GM23338 (cell line): ENCODE data around the gene ART1. TPM values are rescaled to one million over a fixed set of nuclear protein-coding genes. Genes with fewer than 3 reads are reported as not detected.

Experiments used
- ATAC-seq: fragments of 200-7000 bp; cut with Tn5 transposase; 3 replicates; pipeline ENCODE4 v1.9.1; 2020
- DNase-seq: peaks from one replicate; pipeline ENCODE4 v3.0.0-alpha.2; 2015; ENCODE audit warnings: low spot score
- H2AFZ ChIP-seq: fragments of 200-600 bp; sonication (generic); 2 replicates; pipeline ENCODE4 v1.8.0; 2016; ENCODE audit warnings: antibody characterized with exemption, mild to moderate bottlenecking, moderate library complexity
- H3F3A ChIP-seq: fragments of 200-600 bp; sonication (generic); replicated peaks from 2 replicates; pipeline ENCODE4 v1.8.0; 2017; ENCODE audit warnings: antibody characterized with exemption, mixed run types, low read depth
- H3K27ac ChIP-seq: fragments of 200-600 bp; sonication (generic); 2 replicates; pipeline ENCODE4 v1.6.1; 2016; ENCODE audit warnings: low read depth
- H3K27me3 ChIP-seq: fragments of 200-600 bp; sonication (generic); 2 replicates; pipeline ENCODE4 v1.8.0; 2016; ENCODE audit warnings: mild to moderate bottlenecking, mixed run types, moderate library complexity; ENCODE audit not compliant: insufficient read depth
- H3K36me3 ChIP-seq: fragments of 200-600 bp; sonication (generic); 2 replicates; pipeline ENCODE4 v1.8.0; 2016; ENCODE audit warnings: mild to moderate bottlenecking; ENCODE audit not compliant: insufficient read depth
- H3K4me1 ChIP-seq: fragments of 200-600 bp; sonication (generic); 2 replicates; pipeline ENCODE4 v1.8.0; 2016; ENCODE audit warnings: mild to moderate bottlenecking, moderate library complexity; ENCODE audit not compliant: insufficient read depth
- H3K4me2 ChIP-seq: fragments of 200-600 bp; sonication (generic); 2 replicates; pipeline ENCODE4 v1.7.1; 2017; ENCODE audit warnings: mixed run types
- H3K4me3 ChIP-seq: fragments of 200-600 bp; sonication (generic); 2 replicates; pipeline ENCODE4 v1.6.1; 2016; ENCODE audit warnings: mixed run types
- H3K79me2 ChIP-seq: fragments of 200-600 bp; sonication (generic); replicated peaks from 2 replicates; pipeline ENCODE4 v1.8.0; 2017; ENCODE audit warnings: mild to moderate bottlenecking; ENCODE audit not compliant: insufficient read depth
- H3K9me2 ChIP-seq: fragments of 200-600 bp; sonication (generic); 2 replicates; pipeline ENCODE4 v1.8.0; 2017; ENCODE audit not compliant: insufficient read depth
- H4K20me1 ChIP-seq: fragments of 200-600 bp; sonication (generic); replicated peaks from 2 replicates; pipeline ENCODE4 v1.8.0; 2017; ENCODE audit warnings: mild to moderate bottlenecking; ENCODE audit not compliant: insufficient read depth
- H3K27ac Mint-ChIP-seq: 2 replicates; pipeline ENCODE4 v1.8.0; 2020; ENCODE audit warnings: inconsistent platforms, mild to moderate bottlenecking, moderate library complexity, mixed read lengths
- H3K27me3 Mint-ChIP-seq: 3 replicates; pipeline ENCODE4 v1.8.0; 2022; ENCODE audit warnings: low read depth, mild to moderate bottlenecking, moderate library complexity, mixed read lengths, inconsistent platforms; ENCODE audit not compliant: insufficient read depth, poor library complexity
- H3K36me3 Mint-ChIP-seq: 3 replicates; pipeline ENCODE4 v1.8.0; 2021; ENCODE audit warnings: low read depth, mild to moderate bottlenecking, inconsistent platforms, moderate library complexity, mixed read lengths
- H3K4me1 Mint-ChIP-seq: 3 replicates; pipeline ENCODE4 v1.8.0; 2020; ENCODE audit warnings: mild to moderate bottlenecking, inconsistent platforms, mixed read lengths
- H3K4me3 Mint-ChIP-seq: 3 replicates; pipeline ENCODE4 v1.8.0; 2021; ENCODE audit warnings: moderate library complexity, mild to moderate bottlenecking, inconsistent platforms, mixed read lengths
- H3K9me3 Mint-ChIP-seq: 3 replicates; pipeline ENCODE4 v1.8.0; 2020; ENCODE audit warnings: moderate library complexity, mild to moderate bottlenecking, inconsistent platforms, mixed read lengths
- EZH2 ChIP-seq: fragments of 200-600 bp; sonication (generic); IDR thresholded peaks from one replicate; pipeline ENCODE4 v1.8.0; 2017; ENCODE audit warnings: antibody characterized with exemption, mild to moderate bottlenecking, low read depth; ENCODE audit not compliant: unreplicated experiment
- EZH2phosphoT487 ChIP-seq: fragments of 200-600 bp; sonication (generic); IDR thresholded peaks from one replicate; pipeline ENCODE4 v1.8.1; 2018; ENCODE audit warnings: antibody characterized with exemption; ENCODE audit not compliant: unreplicated experiment
- JUNB ChIP-seq: IDR thresholded peaks from one replicate; pipeline ENCODE4 v1.6.1; 2016; ENCODE audit warnings: antibody characterized with exemption; ENCODE audit not compliant: unreplicated experiment
- NANOG ChIP-seq: IDR thresholded peaks from 2 replicates; pipeline ENCODE4 v1.6.1; 2016; ENCODE audit warnings: antibody characterized with exemption, borderline replicate concordance
- POLR2AphosphoS5 ChIP-seq: IDR thresholded peaks from 2 replicates; pipeline ENCODE4 v1.6.1; 2016; ENCODE audit warnings: antibody characterized with exemption, low read depth
- STAT1 ChIP-seq: IDR thresholded peaks from one replicate; pipeline ENCODE4 v1.6.1; 2016; ENCODE audit warnings: antibody characterized with exemption; ENCODE audit not compliant: unreplicated experiment
- ZNF331 ChIP-seq: fragments of 250-450 bp; sonication (Bioruptor Pico); IDR thresholded peaks from 2 replicates; pipeline ENCODE4 v1.5.0; 2020; ENCODE audit warnings: low read depth, mild to moderate bottlenecking, moderate library complexity
- polyA plus RNA-seq: library from polyadenylated mRNA; unstranded; fragments of >200 nt; fragmentation: Nextera tagmentation; extraction: Ambion mirVana; gene quantifications from 2 replicates; pipeline ENCODE4 v1.2.1, GENCODE V29; 2016
- total RNA-seq: library from RNA; depleted of rRNA; stranded (reverse); fragments of >200 nt; shearing (Covaris generic); gene quantifications from 2 replicates; pipeline ENCODE4 v1.2.3, GENCODE V29; 2014
- TF ChIP-seq, protein P1 (sequence below): IDR thresholded peaks from 2 replicates; pipeline ENCODE4 v1.6.1; 2016; ENCODE audit warnings: antibody characterized with exemption
- TF ChIP-seq, protein P2 (sequence below), 2 experiments: fragments of 200-600 bp in 1 of 2; sonication (generic) in 1 of 2; conservative IDR thresholded peaks; 2 replicates each; pipeline versions ENCODE4 v1.5.1 to v1.6.1; 2016 to 2017; ENCODE audit warnings: antibody characterized with exemption in 2 of 2, low read depth in 2 of 2, mild to moderate bottlenecking in 2 of 2, moderate library complexity in 1 of 2
- TF ChIP-seq, protein P3 (sequence below): IDR thresholded peaks from one replicate; pipeline ENCODE4 v1.6.1; 2018; ENCODE audit warnings: antibody characterized with exemption; ENCODE audit not compliant: unreplicated experiment

Gene ART1
- total and polyA plus RNA-seq, 2 experiments from 2014 or later = not detected

DNA sequence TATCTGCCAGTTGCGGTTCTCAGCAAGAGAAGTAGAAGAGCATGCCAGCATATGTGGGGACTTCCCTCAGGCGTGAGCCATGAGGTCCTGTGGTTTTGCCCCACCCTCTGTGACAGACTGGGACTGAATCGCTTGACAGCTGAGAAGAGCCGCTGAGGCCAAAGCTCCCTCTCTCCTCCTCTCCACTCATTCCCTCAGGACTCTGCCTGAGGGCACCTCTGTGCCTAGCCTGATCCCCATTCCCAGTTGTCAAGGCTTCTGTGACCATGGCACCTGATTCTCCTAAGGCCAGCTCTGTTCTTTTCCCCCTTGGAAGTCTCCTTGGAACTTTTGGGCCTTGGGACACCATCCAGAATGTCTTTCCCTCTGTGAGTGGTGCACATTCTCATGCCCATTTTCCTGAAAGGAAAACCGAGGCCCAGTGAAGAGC lies 30.2 kb upstream of the ART1 start:
- H3K79me2 ChIP-seq = no peaks in the 10 kb centered on the region
- Mint-ChIP-seq H3K36me3 (no peaks in the 10 kb centered on the region; the same call in 2 of the 3 replicates), H3K27ac (0 out of 2 replicates have a peak overlapping the region, but pooled peaks have one; percentile 15), H3K4me3 (no peak overlapping the region), H3K27me3 (peaks cover 6% of the 10 kb centered on the region), H3K9me3 (peaks cover 6% of the 10 kb centered on the region; the same call in 1 of the 3 replicates), H3K4me1 (peaks cover 13% of the 10 kb centered on the region)
- no peaks in the 10 kb centered on the region for H3K27me3 ChIP-seq
- H2AFZ ChIP-seq = no peak overlapping the region
- H3K27ac ChIP-seq = no peak overlapping the region
- H3K9me2 ChIP-seq = no peaks in the 10 kb centered on the region
- H3K4me3 ChIP-seq = no peak overlapping the region
- DNase-seq (no peak), ATAC-seq (no peak)
- 0 out of 2 replicates have a peak, but pooled peaks cover 3% of the 10 kb centered on the region for H3F3A ChIP-seq
- H3K4me1 ChIP-seq = no peaks in the 10 kb centered on the region
- H4K20me1 ChIP-seq = no peaks in the 10 kb centered on the region
- H3K4me2 ChIP-seq = no peak overlapping the region
- TF ChIP-seq, protein P1, sequence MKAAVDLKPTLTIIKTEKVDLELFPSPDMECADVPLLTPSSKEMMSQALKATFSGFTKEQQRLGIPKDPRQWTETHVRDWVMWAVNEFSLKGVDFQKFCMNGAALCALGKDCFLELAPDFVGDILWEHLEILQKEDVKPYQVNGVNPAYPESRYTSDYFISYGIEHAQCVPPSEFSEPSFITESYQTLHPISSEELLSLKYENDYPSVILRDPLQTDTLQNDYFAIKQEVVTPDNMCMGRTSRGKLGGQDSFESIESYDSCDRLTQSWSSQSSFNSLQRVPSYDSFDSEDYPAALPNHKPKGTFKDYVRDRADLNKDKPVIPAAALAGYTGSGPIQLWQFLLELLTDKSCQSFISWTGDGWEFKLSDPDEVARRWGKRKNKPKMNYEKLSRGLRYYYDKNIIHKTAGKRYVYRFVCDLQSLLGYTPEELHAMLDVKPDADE = no peak
- TF ChIP-seq JUNB (no peak), NANOG (no peak), EZH2 (no peak), ZNF331 (no peak), POLR2AphosphoS5 (no peak), EZH2phosphoT487 (no peak)
- TF ChIP-seq, protein P2, sequence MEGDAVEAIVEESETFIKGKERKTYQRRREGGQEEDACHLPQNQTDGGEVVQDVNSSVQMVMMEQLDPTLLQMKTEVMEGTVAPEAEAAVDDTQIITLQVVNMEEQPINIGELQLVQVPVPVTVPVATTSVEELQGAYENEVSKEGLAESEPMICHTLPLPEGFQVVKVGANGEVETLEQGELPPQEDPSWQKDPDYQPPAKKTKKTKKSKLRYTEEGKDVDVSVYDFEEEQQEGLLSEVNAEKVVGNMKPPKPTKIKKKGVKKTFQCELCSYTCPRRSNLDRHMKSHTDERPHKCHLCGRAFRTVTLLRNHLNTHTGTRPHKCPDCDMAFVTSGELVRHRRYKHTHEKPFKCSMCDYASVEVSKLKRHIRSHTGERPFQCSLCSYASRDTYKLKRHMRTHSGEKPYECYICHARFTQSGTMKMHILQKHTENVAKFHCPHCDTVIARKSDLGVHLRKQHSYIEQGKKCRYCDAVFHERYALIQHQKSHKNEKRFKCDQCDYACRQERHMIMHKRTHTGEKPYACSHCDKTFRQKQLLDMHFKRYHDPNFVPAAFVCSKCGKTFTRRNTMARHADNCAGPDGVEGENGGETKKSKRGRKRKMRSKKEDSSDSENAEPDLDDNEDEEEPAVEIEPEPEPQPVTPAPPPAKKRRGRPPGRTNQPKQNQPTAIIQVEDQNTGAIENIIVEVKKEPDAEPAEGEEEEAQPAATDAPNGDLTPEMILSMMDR (conservative IDR thresholded peaks at IDR 0.05; ENCODE audit: low read depth in 2 of 2) = no peak
- TF ChIP-seq, protein P3, sequence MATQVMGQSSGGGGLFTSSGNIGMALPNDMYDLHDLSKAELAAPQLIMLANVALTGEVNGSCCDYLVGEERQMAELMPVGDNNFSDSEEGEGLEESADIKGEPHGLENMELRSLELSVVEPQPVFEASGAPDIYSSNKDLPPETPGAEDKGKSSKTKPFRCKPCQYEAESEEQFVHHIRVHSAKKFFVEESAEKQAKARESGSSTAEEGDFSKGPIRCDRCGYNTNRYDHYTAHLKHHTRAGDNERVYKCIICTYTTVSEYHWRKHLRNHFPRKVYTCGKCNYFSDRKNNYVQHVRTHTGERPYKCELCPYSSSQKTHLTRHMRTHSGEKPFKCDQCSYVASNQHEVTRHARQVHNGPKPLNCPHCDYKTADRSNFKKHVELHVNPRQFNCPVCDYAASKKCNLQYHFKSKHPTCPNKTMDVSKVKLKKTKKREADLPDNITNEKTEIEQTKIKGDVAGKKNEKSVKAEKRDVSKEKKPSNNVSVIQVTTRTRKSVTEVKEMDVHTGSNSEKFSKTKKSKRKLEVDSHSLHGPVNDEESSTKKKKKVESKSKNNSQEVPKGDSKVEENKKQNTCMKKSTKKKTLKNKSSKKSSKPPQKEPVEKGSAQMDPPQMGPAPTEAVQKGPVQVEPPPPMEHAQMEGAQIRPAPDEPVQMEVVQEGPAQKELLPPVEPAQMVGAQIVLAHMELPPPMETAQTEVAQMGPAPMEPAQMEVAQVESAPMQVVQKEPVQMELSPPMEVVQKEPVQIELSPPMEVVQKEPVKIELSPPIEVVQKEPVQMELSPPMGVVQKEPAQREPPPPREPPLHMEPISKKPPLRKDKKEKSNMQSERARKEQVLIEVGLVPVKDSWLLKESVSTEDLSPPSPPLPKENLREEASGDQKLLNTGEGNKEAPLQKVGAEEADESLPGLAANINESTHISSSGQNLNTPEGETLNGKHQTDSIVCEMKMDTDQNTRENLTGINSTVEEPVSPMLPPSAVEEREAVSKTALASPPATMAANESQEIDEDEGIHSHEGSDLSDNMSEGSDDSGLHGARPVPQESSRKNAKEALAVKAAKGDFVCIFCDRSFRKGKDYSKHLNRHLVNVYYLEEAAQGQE = no peak
- H3K36me3 ChIP-seq = no peaks in the 10 kb centered on the region

DNA sequence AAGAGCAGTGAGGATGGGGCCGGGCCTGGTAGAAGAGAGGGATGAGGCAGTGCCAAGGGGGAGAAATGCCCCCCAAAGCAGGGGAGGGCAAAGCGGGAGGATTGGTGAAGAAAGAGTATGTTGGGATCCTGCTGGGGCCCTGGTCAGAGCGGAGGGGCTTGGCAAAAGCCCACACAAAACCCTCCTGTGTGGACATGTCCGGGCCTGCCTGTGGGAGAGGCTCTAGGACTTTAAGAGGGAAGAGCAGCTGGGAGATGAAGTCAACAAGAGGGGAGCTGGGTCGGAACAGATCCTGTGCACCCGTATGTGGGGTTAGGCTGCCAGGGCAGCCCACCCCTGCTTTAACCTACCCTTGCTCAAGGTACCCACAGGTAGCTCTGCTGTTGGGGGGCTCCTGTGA lies 28.9 kb upstream of the ART1 start:
- no peaks in the 10 kb centered on the region for H3K9me2 ChIP-seq
- no peak overlapping the region for H3K4me2 ChIP-seq
- no peak overlapping the region for H3K27ac ChIP-seq
- no peaks in the 10 kb centered on the region for H3K27me3 ChIP-seq
- H3K9me3 Mint-ChIP-seq = peaks cover 6% of the 10 kb centered on the region; the same call in 1 of the 3 replicates
- peaks cover 8% of the 10 kb centered on the region for H3K27me3 Mint-ChIP-seq
- no peaks in the 10 kb centered on the region for H3K79me2 ChIP-seq
- ATAC-seq (no peak), DNase-seq (no peak)
- H3K4me1 ChIP-seq = no peaks in the 10 kb centered on the region
- H3K4me3 ChIP-seq = no peak overlapping the region
- peak overlapping the region; percentile 43; the same call in 1 of the 2 replicates for H2AFZ ChIP-seq
- 0 out of 2 replicates have a peak, but pooled peaks cover 2% of the 10 kb centered on the region for H3F3A ChIP-seq
- no peaks in the 10 kb centered on the region; the same call in 2 of the 3 replicates for H3K36me3 Mint-ChIP-seq
- H3K4me3 Mint-ChIP-seq = no peak overlapping the region
- no peaks in the 10 kb centered on the region for H4K20me1 ChIP-seq
- H3K36me3 ChIP-seq = no peaks in the 10 kb centered on the region
- TF ChIP-seq, protein P1 = no peak
- no peak for TF ChIP-seq JUNB
- TF ChIP-seq STAT1 = no peak
- peak overlapping the region; percentile 86; the same call in 1 of the 2 replicates for H3K27ac Mint-ChIP-seq
- peaks cover 13% of the 10 kb centered on the region for H3K4me1 Mint-ChIP-seq
